GM12878 (cell line): Measurements from ENCODE around the gene TFRC. TPM values are rescaled to one million over a fixed set of nuclear protein-coding genes. Genes with fewer than 3 reads are reported as not detected.
"Not testable (repeated sequence)": the region's sequence is repeated elsewhere in the genome, so short reads cannot be mapped to it uniquely, and the experiment has no call there.

Experiments used
- ATAC-seq: fragments of 200-7000 bp; cut with Tn5 transposase; 3 replicates; pipeline ENCODE4 v1.9.1; 2020; ENCODE audit warnings: mild to moderate bottlenecking, moderate library complexity
- BruUV-seq: library from RNA; stranded (reverse); fragments of 400-500 nt; replicated peaks from 2 replicates; lab custom pipeline; 2021; lab: Mats Ljungman, UMichigan
- CTCF ChIA-PET: fragments of 300-600 bp; sonication (Branson Sonifier 250); formaldehyde crosslinking; extraction: SDS; loops from one replicate; lab custom pipeline; 2021; ENCODE audit warnings: inconsistent platforms; lab: Yijun Ruan, JAX
- POLR2A ChIA-PET: fragments of 350-600 bp; formaldehyde crosslinking; extraction: SDS; loops from one replicate; lab custom pipeline; 2021; ENCODE audit warnings: inconsistent platforms; lab: Charles Lee
- RAD21 ChIA-PET: fragments of 300-600 bp; sonication (Branson Sonifier 250); formaldehyde crosslinking; loops from one replicate; lab custom pipeline; 2023; ENCODE audit warnings: antibody characterized with exemption; ENCODE audit not compliant: unreplicated experiment; lab: Charles Lee
- SMC1A ChIA-PET: fragments of 300-600 bp; sonication (Branson Sonifier 250); formaldehyde crosslinking; loops from one replicate; lab custom pipeline; 2023; ENCODE audit not compliant: unreplicated experiment, uncharacterized antibody; lab: Charles Lee
- DNase-seq: peaks from one replicate; pipeline ENCODE4 v3.0.0-alpha.2; 2011; ENCODE audit warnings: low read depth, low spot score
- FAIRE-seq: peaks from 3 replicates; lab custom pipeline; 2011; peaks lifted over from hg19 to GRCh38; lab: Jason Lieb, UNC
- H2AFZ ChIP-seq: 2 replicates; pipeline ENCODE4 v1.6.0; 2011; ENCODE audit warnings: low read depth, low read length, control low read depth; ENCODE audit not compliant: control insufficient read depth
- H3K27ac ChIP-seq: 2 replicates; pipeline ENCODE4 v1.5.1; 2011; ENCODE audit warnings: control low read depth; ENCODE audit not compliant: control insufficient read depth, insufficient read depth
- H3K27me3 ChIP-seq, 2 experiments: replicated peaks in 1 of 2; 2 replicates each; pipeline versions ENCODE4 v1.6.0 to v1.6.1; 2011; ENCODE audit warnings: low read length in 1 of 2; ENCODE audit not compliant: control insufficient read depth in 2 of 2, insufficient read depth in 2 of 2
- H3K36me3 ChIP-seq, 2 experiments: 2 replicates each; pipeline ENCODE4 v1.5.1; 2011; ENCODE audit warnings: low read length in 1 of 2; ENCODE audit not compliant: control insufficient read depth in 2 of 2, insufficient read depth in 2 of 2
- H3K4me1 ChIP-seq: 2 replicates; pipeline ENCODE4 v1.6.1; 2011; ENCODE audit warnings: mild to moderate bottlenecking, low read length, moderate library complexity, mixed read lengths; ENCODE audit not compliant: control insufficient read depth, insufficient read depth
- H3K4me2 ChIP-seq: 2 replicates; pipeline ENCODE4 v1.6.0; 2011; ENCODE audit warnings: control low read depth; ENCODE audit not compliant: control insufficient read depth, insufficient read depth
- H3K4me3 ChIP-seq: fragments of 200-600 bp; sonication (generic); 2 replicates; pipeline ENCODE4 v1.5.1; 2016
- H3K79me2 ChIP-seq: 2 replicates; pipeline ENCODE4 v1.6.0; 2011; ENCODE audit warnings: low read length; ENCODE audit not compliant: control insufficient read depth, insufficient read depth
- H3K9ac ChIP-seq: 2 replicates; pipeline ENCODE4 v1.8.0; 2011; ENCODE audit warnings: low read length, control low read depth, mixed read lengths; ENCODE audit not compliant: control insufficient read depth, insufficient read depth
- H3K9me3 ChIP-seq: replicated peaks from 3 replicates; pipeline ENCODE4 v1.5.1; 2011; ENCODE audit warnings: mild to moderate bottlenecking, low read length; ENCODE audit not compliant: control insufficient read depth, insufficient read depth
- H4K20me1 ChIP-seq: 2 replicates; pipeline ENCODE4 v1.6.0; 2011; ENCODE audit not compliant: control insufficient read depth, insufficient read depth
- ATF2 ChIP-seq: IDR thresholded peaks from 2 replicates; pipeline ENCODE4 v1.6.1; 2012; ENCODE audit warnings: low read length, inconsistent platforms
- CEBPB ChIP-seq, 2 experiments: fragments of 150-350 bp in 1 of 2; IDR thresholded peaks; 2 replicates each; pipeline ENCODE4 v1.6.1; 2012 to 2014; ENCODE audit warnings: low read depth in 2 of 2, low read length in 2 of 2, borderline replicate concordance in 1 of 2, inconsistent platforms in 1 of 2
- ESRRA ChIP-seq: IDR thresholded peaks from 2 replicates; pipeline ENCODE4 v1.6.1; 2012; ENCODE audit warnings: mild to moderate bottlenecking, low read length, improper control_type of control experiment
- HCFC1 ChIP-seq: fragments of 150-350 bp; IDR thresholded peaks from 2 replicates; pipeline ENCODE4 v1.6.1; 2014; ENCODE audit warnings: low read length
- NFYB ChIP-seq: IDR thresholded peaks from 2 replicates; pipeline ENCODE4 v1.6.1; 2011; ENCODE audit warnings: low read depth, mild to moderate bottlenecking, low read length, improper control_type of control experiment, moderate library complexity; ENCODE audit not compliant: insufficient read depth
- NR2F1 ChIP-seq: fragments of 450-650 bp; conservative IDR thresholded peaks from 2 replicates; pipeline ENCODE4 v1.6.1; 2017; ENCODE audit warnings: mild to moderate bottlenecking
- PAX5 ChIP-seq: IDR thresholded peaks from 2 replicates; pipeline ENCODE4 v1.6.1; 2011; ENCODE audit warnings: low read depth, low read length, borderline replicate concordance
- STAT1 ChIP-seq: fragments of 450-650 bp; conservative IDR thresholded peaks from 2 replicates; pipeline ENCODE4 v1.6.1; 2014; ENCODE audit warnings: antibody characterized with exemption, mild to moderate bottlenecking
- ZNF622 ChIP-seq: fragments of 450-650 bp; IDR thresholded peaks from 2 replicates; pipeline ENCODE4 v1.6.1; 2017; ENCODE audit warnings: mild to moderate bottlenecking, inconsistent platforms
- WGBS: methylation state at CpG from one replicate; pipeline ENCODE4 v1.1.6; 2016; ENCODE audit warnings: low lambda C conversion rate; ENCODE audit not compliant: insufficient replicate concordance, insufficient coverage; ENCODE audit errors: missing lambda C conversion rate; 5-methylcytosine and 5-hydroxymethylcytosine counted together
- in situ Hi-C: fragments of 300-500 bp; cut with MboI; formaldehyde crosslinking; loops from 9 replicates; pipeline ENCODE4 v1.14.3; 2018; ENCODE audit warnings: mixed read lengths
- intact Hi-C: fragments of 100-400 bp; cut with micrococcal nuclease; formaldehyde crosslinking; loops from one replicate; pipeline ENCODE4 v1.14.2; 2022; ENCODE audit not compliant: unreplicated experiment
- polyA plus RNA-seq, 11 experiments: library from polyadenylated mRNA; depleted of rRNA in 4 of 11; unstranded in 6 of 11; stranded (reverse) in 5 of 11; fragments of >200 nt; fragmentation: Nextera tagmentation in 4 of 11; fragmentation: Illumina TruSeq in 1 of 11; extraction: Ambion mirVana in 4 of 11; extraction: Trizol in 1 of 11; gene quantifications; 1 replicate in 1 of 11; 2 replicates in 10 of 11; pipeline versions ENCODE4 v1.2.1 to v1.2.3, GENCODE V29; 2011 to 2016; ENCODE audit warnings: inconsistent platforms in 2 of 11, missing spikeins in 2 of 11, low read depth in 1 of 11
- total RNA-seq, 4 experiments: library from RNA; depleted of rRNA in 3 of 4; stranded (reverse); fragments of >200 nt in 3 of 4; fragmentation: Illumina TruSeq in 1 of 4; extraction: Trizol in 1 of 4; gene quantifications; 2 replicates each; pipeline versions ENCODE4 v1.2.1 to v1.2.3, GENCODE V29; 2013 to 2021
- TF ChIP-seq, protein P1 (sequence below): IDR thresholded peaks from 2 replicates; pipeline ENCODE4 v1.6.1; 2011; ENCODE audit warnings: mild to moderate bottlenecking, low read depth, low read length, moderate library complexity; ENCODE audit not compliant: insufficient replicate concordance
- TF ChIP-seq, protein P2 (sequence below): fragments of 450-650 bp; formaldehyde crosslinking; IDR thresholded peaks from 2 replicates; pipeline ENCODE4 v1.4.0; 2022; ENCODE audit warnings: mild to moderate bottlenecking, moderate library complexity

Gene TFRC
- total and polyA plus RNA-seq, 10 of the 15 experiments (the other 5 are each of a cell fraction or from before 2014, with no cell fraction given) = 123 to 526 (median 316) TPM

- H4K20me1 ChIP-seq, H3K9ac ChIP-seq, H3K27ac ChIP-seq, FAIRE-seq, BruUV-seq, H3K4me3 ChIP-seq, H3K27me3 ChIP-seq, DNase-seq, H3K79me2 ChIP-seq, H3K4me2 ChIP-seq, H3K4me1 ChIP-seq, H3K36me3 ChIP-seq, POLR2A ChIA-PET, ATAC-seq, H2AFZ ChIP-seq, in situ Hi-C loops, H3K9me3 ChIP-seq: not testable (repeated sequence)
- ChIA-PET CTCF (interaction anchor here (0.9 to 7.7 kb wide), 13 partner anchors 10 to 500 kb away, joined by 3 to 82 read pairs (median 4); no protein-coding TSS in a partner anchor), SMC1A (interaction anchor here (1.2 to 5.0 kb wide), 10 partner anchors 19 to 230 kb away, joined by 3 to 44 read pairs (median 4); no protein-coding TSS in a partner anchor), RAD21 (interaction anchor here (1.3 to 1.7 kb wide), 5 partner anchors 51 to 176 kb away, joined by 3 to 8 read pairs (median 4); no protein-coding TSS in a partner anchor)
- intact Hi-C loops = loop anchor here (1.0 to 5.0 kb wide), 2 partner anchors 50 to 174 kb away; no protein-coding TSS in a partner anchor
- 69% methylated on average over 8 of the region's 8 CpGs for WGBS
These were observed 59.4 kb downstream of the TFRC start for GRCh38 chr3:196022499-196022878.

- Histone ChIP-seq H3K27ac (no peak overlapping the region), H3K9me3 (no peaks in the 10 kb centered on the region), H3K4me3 (no peak overlapping the region), H3K27me3 (no peaks in the 10 kb centered on the region), H2AFZ (no peak overlapping the region), H3K4me1 (no peaks in the 10 kb centered on the region), H3K79me2 (no peaks in the 10 kb centered on the region), H3K4me2 (no peak overlapping the region), H4K20me1 (no peaks in the 10 kb centered on the region), H3K36me3 (no peaks in the 10 kb centered on the region), H3K9ac (no peak overlapping the region)
- intact Hi-C loops (loop anchor here (5.0 kb wide), 1 partner anchor 52 kb away; no protein-coding TSS in a partner anchor), in situ Hi-C loops (no loop called here)
- no peak for ATAC-seq
- ChIA-PET RAD21 (no interaction called here), CTCF (interaction anchor here (0.6 to 7.7 kb wide), 5 partner anchors 17 to 1064 kb away, joined by 3 to 82 read pairs (median 5); no protein-coding TSS in a partner anchor), SMC1A (interaction anchor here (0.9 kb wide), 1 partner anchor 53 kb away, joined by 3 read pairs; no protein-coding TSS in a partner anchor), POLR2A (no interaction called here)
- no peak for FAIRE-seq
- DNase-seq = no peak
- no TSS peak for BruUV-seq
- WGBS = 24% methylated on average over 3 of the region's 3 CpGs
- TF ChIP-seq, protein P1, sequence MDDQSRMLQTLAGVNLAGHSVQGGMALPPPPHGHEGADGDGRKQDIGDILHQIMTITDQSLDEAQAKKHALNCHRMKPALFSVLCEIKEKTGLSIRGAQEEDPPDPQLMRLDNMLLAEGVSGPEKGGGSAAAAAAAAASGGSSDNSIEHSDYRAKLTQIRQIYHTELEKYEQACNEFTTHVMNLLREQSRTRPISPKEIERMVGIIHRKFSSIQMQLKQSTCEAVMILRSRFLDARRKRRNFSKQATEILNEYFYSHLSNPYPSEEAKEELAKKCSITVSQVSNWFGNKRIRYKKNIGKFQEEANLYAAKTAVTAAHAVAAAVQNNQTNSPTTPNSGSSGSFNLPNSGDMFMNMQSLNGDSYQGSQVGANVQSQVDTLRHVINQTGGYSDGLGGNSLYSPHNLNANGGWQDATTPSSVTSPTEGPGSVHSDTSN = no peak
- TF ChIP-seq PAX5 = no peak
- TF ChIP-seq STAT1 = no peak
- TF ChIP-seq, protein P2, sequence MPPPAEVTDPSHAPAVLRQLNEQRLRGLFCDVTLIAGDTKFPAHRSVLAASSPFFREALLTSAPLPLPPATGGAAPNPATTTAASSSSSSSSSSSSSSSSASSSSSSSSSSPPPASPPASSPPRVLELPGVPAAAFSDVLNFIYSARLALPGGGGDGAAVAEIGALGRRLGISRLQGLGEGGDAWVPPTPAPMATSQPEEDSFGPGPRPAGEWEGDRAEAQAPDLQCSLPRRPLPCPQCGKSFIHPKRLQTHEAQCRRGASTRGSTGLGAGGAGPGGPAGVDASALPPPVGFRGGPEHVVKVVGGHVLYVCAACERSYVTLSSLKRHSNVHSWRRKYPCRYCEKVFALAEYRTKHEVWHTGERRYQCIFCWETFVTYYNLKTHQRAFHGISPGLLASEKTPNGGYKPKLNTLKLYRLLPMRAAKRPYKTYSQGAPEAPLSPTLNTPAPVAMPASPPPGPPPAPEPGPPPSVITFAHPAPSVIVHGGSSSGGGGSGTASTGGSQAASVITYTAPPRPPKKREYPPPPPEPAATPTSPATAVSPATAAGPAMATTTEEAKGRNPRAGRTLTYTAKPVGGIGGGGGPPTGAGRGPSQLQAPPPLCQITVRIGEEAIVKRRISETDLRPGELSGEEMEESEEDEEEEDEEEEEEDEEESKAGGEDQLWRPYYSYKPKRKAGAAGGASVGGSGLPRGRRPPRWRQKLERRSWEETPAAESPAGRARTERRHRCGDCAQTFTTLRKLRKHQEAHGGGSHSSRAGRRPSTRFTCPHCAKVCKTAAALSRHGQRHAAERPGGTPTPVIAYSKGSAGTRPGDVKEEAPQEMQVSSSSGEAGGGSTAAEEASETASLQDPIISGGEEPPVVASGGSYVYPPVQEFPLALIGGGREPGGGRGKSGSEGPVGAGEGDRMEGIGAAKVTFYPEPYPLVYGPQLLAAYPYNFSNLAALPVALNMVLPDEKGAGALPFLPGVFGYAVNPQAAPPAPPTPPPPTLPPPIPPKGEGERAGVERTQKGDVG (CRISPR knock-in tag) = no peak
- no peak for TF ChIP-seq CEBPB (IDR thresholded peaks at IDR 0.05; ENCODE audit: borderline replicate concordance in 1 of 2, low read depth in 2 of 2, low read length in 2 of 2)
- TF ChIP-seq NFYB = no peak
- no peak for TF ChIP-seq ESRRA
- TF ChIP-seq ZNF622 = no peak
- no peak for TF ChIP-seq NR2F1
- no peak for TF ChIP-seq ATF2
- TF ChIP-seq HCFC1 = no peak
These were observed 61.5 kb downstream of the TFRC start for GRCh38 chr3:196020373-196020772.
